ENCODE measurements around the gene TM4SF4. TPM values are rescaled to one million over a fixed set of nuclear protein-coding genes. Genes with fewer than 3 reads are reported as not detected.

Gene TM4SF4
- total and polyA plus RNA-seq, 2 donors from 2014 or later, result 0.92 to 0.94 TPM

GRCh38 chr3:149523512-149524299 is 49.2 kb downstream of the TM4SF4 start:
- intact Hi-C loops (cut with DNase I), result no loop called here
- no peak for DNase-seq
- TF ChIP-seq CTCF (IDR thresholded peaks at IDR 0.05; ENCODE audit: borderline replicate concordance, extremely low read depth, insufficient read depth), result no peak
- Histone ChIP-seq H3K27me3 (ENCODE audit: control insufficient read depth, insufficient read depth, low read length) (no peaks in the 10 kb centered on the region), H3K9ac (ENCODE audit: low read length in 3 of 3) (no peak overlapping the region), H3K4me3 (ENCODE audit: low read length in 3 of 3) (no peak overlapping the region), H3K36me3 (ENCODE audit: control insufficient read depth in 2 of 3, insufficient read depth in 3 of 3, low read length in 3 of 3) (peaks cover 7 to 29% (median 28%) of the 10 kb centered on the region in 3 donors), H3K27ac (ENCODE audit: low read depth in 2 of 2, low read length in 2 of 2) (no peak overlapping the region), H3K9me3 (ENCODE audit: control insufficient read depth in 2 of 3, insufficient read depth in 1 of 3, low read length in 3 of 3) (no peaks in the 10 kb centered on the region), H3K4me1 (ENCODE audit: control insufficient read depth in 2 of 3, insufficient read depth in 2 of 3, low read depth in 1 of 3, low read length in 3 of 3) (peaks cover 0 to 7% (median 3%) of the 10 kb centered on the region in 3 donors)
- no peak for FAIRE-seq

DNA sequence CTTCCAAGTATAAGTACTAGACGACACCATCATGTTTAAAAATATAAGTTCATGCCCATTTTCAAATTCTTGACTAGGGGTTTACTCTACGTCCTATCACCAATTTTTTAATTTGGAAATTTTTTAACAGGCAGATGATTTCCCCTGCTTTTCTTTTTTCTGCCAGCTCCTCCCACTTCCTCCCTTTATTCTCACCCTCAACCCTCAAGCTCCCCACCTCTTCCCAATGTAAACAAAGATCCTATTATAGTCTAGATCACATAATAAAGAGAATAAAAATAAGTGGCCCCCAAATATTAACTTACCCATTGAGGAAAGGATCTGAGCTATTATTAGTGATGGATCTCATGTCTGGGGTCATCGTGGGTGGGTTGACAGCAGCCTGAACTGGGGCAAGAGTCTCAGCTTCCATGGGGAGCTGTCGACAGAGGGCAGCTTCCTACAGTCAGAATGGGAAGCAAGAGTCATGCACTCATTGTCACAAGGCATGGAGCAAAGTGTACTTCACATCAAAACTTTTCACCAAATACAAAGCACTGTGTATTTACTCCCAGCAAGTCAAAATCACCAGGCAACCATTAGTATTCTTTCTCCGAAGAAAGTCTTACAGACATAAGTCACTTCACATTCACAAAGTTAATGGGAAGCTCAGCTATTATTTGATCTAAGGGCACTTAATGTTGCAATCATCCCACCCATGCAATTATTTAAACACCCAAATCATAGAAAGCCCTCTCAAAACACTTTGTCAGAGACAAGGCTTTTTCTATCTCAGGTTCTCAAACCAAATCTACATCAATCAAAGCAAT is 53.2 kb downstream of the TM4SF4 start:
- H3K4me1 ChIP-seq (ENCODE audit: control insufficient read depth in 2 of 3, insufficient read depth in 2 of 3, low read depth in 1 of 3, low read length in 3 of 3), result peaks cover 0 to 7% (median 5%) of the 10 kb centered on the region in 3 donors
- peak overlapping the region; percentile 48 to 66 for H3K27ac ChIP-seq (ENCODE audit: low read depth in 2 of 2, low read length in 2 of 2)
- no peak overlapping the region for H3K4me3 ChIP-seq (ENCODE audit: low read length in 3 of 3)
- TF ChIP-seq CTCF (IDR thresholded peaks at IDR 0.05; ENCODE audit: borderline replicate concordance, extremely low read depth, insufficient read depth), result peak; percentile 36
- FAIRE-seq (no peak), DNase-seq (peak in 2 of 5 donors; percentile 36 to 68)
- no peak overlapping the region for H3K9ac ChIP-seq (ENCODE audit: low read length in 3 of 3)
- H3K36me3 ChIP-seq (ENCODE audit: control insufficient read depth in 2 of 3, insufficient read depth in 3 of 3, low read length in 3 of 3), result peaks cover 5 to 24% (median 20%) of the 10 kb centered on the region in 3 donors
- intact Hi-C loops (cut with DNase I), result no loop called here
- no peaks in the 10 kb centered on the region for H3K27me3 ChIP-seq (ENCODE audit: control insufficient read depth, insufficient read depth, low read length)
- no peaks in the 10 kb centered on the region for H3K9me3 ChIP-seq (ENCODE audit: control insufficient read depth in 2 of 3, insufficient read depth in 1 of 3, low read length in 3 of 3)

GRCh38 chr3:149528340-149528650 is 53.8 kb downstream of the TM4SF4 start:
- Histone ChIP-seq H3K27ac (ENCODE audit: low read depth in 2 of 2, low read length in 2 of 2) (peak overlapping the region; percentile 48 to 66), H3K4me3 (ENCODE audit: low read length in 3 of 3) (no peak overlapping the region), H3K9me3 (ENCODE audit: control insufficient read depth in 2 of 3, insufficient read depth in 1 of 3, low read length in 3 of 3) (no peaks in the 10 kb centered on the region), H3K27me3 (ENCODE audit: control insufficient read depth, insufficient read depth, low read length) (no peaks in the 10 kb centered on the region), H3K36me3 (ENCODE audit: control insufficient read depth in 2 of 3, insufficient read depth in 3 of 3, low read length in 3 of 3) (peaks cover 5 to 26% (median 21%) of the 10 kb centered on the region in 3 donors), H3K4me1 (ENCODE audit: control insufficient read depth in 2 of 3, insufficient read depth in 2 of 3, low read depth in 1 of 3, low read length in 3 of 3) (peaks cover 0 to 7% (median 7%) of the 10 kb centered on the region in 3 donors), H3K9ac (ENCODE audit: low read length in 3 of 3) (no peak overlapping the region)
- intact Hi-C loops (cut with DNase I), result no loop called here
- TF ChIP-seq CTCF (IDR thresholded peaks at IDR 0.05; ENCODE audit: borderline replicate concordance, extremely low read depth, insufficient read depth), result no peak
- no peak for FAIRE-seq
- peak in 2 of 5 donors; percentile 35 to 60 for DNase-seq

Measured in kidney (tissue), 14 donors.